Epithelial cell of proximal tubule (primary cell): ENCODE results near the gene SLC22A7. TPM values are rescaled to one million over a fixed set of nuclear protein-coding genes. Genes with fewer than 3 reads are reported as not detected.
A peak's percentile ranks its signal among the peaks of the same experiment; 100 is the strongest.

ENCODE experiments used
- DNase-seq: peaks from one replicate; pipeline ENCODE4 v3.0.0-alpha.2; 2011; ENCODE audit warnings: low read depth
- H3K4me3 ChIP-seq: 2 replicates; pipeline ENCODE4 v1.5.1; 2011; ENCODE audit warnings: low read depth, mild to moderate bottlenecking, low read length
- total RNA-seq: library from RNA; depleted of rRNA; stranded (reverse); fragments of >200 nt; gene quantifications from 2 replicates; pipeline ENCODE4 v1.2.3, GENCODE V29; 2015
- TF ChIP-seq, protein P1 (sequence below): conservative IDR thresholded peaks from 2 replicates; pipeline ENCODE4 v1.5.1; 2012; ENCODE audit warnings: low read depth, mild to moderate bottlenecking, low read length

SLC22A7 gene
- total RNA-seq, 1 donor from 2014 or later, result not detected

DNA sequence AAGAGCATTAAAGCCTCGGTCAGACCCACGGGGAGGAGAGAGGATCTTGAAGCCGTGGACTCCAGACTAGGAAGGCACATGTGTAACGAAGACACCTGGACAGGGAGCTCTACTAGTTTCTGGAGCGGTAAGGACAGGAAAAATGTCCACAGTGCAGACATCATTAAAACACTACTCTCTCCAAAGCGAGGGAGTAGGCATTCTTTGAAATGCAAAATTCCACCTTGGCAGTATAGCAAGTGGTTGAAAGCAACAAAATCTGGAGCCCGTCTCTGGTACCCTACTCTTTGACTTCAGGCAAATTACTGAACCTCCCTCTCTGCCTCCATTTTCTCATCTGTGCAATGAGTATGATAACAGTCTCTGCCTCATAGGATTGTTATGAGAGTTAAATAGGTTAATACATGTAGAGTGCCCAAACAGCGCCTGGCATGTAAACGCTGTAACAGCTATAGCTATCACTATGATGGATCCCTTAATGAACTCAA lies 11.0 kb downstream of the SLC22A7 start:
- peak overlapping the region; percentile 41 for H3K4me3 ChIP-seq
- DNase-seq, result no peak
- TF ChIP-seq, protein P1, sequence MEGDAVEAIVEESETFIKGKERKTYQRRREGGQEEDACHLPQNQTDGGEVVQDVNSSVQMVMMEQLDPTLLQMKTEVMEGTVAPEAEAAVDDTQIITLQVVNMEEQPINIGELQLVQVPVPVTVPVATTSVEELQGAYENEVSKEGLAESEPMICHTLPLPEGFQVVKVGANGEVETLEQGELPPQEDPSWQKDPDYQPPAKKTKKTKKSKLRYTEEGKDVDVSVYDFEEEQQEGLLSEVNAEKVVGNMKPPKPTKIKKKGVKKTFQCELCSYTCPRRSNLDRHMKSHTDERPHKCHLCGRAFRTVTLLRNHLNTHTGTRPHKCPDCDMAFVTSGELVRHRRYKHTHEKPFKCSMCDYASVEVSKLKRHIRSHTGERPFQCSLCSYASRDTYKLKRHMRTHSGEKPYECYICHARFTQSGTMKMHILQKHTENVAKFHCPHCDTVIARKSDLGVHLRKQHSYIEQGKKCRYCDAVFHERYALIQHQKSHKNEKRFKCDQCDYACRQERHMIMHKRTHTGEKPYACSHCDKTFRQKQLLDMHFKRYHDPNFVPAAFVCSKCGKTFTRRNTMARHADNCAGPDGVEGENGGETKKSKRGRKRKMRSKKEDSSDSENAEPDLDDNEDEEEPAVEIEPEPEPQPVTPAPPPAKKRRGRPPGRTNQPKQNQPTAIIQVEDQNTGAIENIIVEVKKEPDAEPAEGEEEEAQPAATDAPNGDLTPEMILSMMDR, result no peak

DNA sequence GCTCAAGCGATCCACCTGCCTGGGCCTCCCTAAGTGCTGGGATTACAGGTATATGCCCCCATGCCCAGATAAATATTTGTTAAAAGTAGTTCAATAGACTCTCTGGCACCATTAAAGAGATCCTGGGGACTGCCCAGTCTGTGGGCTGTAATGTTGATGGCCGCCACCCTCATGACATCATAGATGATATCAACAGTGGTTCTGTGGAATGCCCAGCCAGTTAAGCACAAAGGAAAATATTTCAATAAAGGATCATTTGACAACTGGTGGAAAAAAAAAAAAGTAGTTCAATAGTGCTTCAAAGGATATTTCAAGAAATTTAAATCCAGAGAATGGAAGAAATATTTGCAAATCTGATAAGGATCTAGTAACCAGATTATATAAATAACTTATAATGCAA lies 12.1 kb downstream of the SLC22A7 start:
- DNase-seq, result no peak
- TF ChIP-seq, protein P1, result no peak

DNA sequence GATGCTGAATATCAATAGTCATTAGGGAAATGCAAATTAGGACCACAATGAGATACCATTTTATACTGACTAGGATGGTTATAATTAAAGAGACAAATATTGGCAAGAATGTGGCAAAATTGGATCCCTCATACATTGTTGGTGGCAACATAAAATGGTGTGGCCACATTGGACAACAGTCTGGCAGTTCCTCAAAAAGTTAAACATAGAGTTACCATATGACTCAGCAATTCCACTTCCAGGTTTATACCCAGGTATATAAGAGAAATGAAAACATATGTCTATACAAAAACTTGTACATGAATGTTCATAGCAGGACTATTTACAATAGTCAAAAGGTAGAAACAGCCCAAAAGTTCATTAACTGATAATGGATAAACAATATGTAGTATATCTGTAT lies 12.6 kb downstream of the SLC22A7 start:
- TF ChIP-seq, protein P1, result no peak
- DNase-seq, result no peak
- H3K4me3 ChIP-seq, result no peak overlapping the region

More for the DNA sequence above, 12.1 kb downstream of the SLC22A7 start:
- no peak overlapping the region for H3K4me3 ChIP-seq

DNA sequence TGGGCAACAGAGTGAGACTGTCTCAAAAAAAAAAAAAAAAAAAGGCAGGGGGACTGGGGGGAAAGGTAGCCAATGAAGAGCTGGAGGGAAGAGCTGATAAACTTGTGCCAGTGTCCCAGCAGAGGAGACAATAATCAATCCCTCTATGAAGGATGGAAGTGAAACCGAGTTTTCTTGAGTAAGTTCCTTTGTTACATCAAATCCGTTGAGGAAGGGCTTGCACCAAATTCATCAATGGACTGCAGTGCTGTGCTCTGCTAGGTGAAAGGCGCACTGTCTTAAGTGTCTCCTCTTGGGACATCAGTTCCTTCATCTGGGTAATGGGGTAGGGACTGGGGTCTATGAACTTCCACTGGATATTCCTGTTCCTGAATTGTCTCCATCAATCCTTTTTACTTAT lies 13.6 kb downstream of the SLC22A7 start:
- TF ChIP-seq, protein P1, result no peak
- H3K4me3 ChIP-seq, result no peak overlapping the region
- no peak for DNase-seq

DNA sequence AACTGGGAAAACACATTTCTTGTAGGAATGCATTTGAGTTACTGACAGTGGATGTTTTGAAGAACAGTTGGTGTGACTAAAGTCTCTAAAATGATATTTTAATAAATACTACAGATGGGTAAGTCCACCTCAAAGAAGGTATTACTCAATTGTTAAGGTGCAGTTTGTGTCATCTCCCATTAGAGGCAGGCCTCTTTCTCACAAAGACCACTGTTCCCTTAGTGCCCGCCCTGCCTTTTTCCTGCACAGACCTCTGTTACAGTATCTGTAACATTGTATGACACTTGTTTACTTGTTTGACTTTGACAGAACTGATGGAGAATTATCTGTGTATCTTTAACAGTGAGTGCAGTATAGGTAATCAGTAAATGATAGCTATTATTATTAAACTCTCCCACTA lies 15.8 kb downstream of the SLC22A7 start:
- DNase-seq, result no peak
- no peak overlapping the region for H3K4me3 ChIP-seq
- TF ChIP-seq, protein P1, result no peak

DNA sequence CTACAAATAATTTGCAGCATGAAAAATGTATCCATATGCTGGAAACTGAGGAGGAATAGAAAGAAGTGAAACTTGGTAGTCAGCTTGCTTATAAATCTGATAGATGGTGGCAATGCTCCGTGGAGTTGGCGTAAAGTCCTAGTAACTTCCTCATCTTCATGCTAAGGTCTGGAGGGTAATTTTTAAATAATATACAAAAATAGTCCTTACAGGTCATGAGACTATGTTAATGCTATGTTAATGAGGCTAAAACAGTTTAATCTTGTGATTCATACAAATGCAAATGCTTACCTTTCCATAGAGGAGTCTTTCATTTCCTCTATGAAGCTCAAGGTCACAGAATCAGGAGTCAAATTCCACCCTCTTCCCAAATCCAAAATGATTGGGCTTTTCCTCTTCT lies 20.0 kb downstream of the SLC22A7 start:
- TF ChIP-seq, protein P1, result no peak
- no peak for DNase-seq
- no peak overlapping the region for H3K4me3 ChIP-seq

DNA sequence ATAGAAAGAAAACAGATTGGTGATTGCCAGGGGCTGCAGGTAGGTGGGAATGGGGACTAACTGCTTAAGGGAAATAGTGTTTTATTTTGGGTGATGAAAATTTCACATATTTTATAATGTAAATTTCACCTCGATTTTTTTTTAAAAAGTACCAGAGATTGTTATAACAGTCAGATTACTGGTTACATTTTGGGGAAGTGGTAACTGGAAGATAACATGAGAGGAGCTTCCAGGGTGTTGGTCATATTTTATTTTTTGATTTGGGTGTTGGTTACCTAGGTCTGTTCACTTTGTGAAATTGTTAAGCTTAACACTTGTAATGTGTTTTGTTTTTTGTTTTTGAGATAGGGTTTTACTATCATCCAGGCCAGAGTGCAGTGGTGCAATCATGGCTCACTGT lies 27.8 kb downstream of the SLC22A7 start:
- TF ChIP-seq, protein P1, result no peak
- no peak for DNase-seq
- H3K4me3 ChIP-seq, result no peak overlapping the region
